ENCODE results near the gene GALR3. TPM values are rescaled to one million over a fixed set of nuclear protein-coding genes. Genes with fewer than 3 reads are reported as not detected.

Gene GALR3
- total RNA-seq, 1 donor from 2014 or later, result not detected

DNA sequence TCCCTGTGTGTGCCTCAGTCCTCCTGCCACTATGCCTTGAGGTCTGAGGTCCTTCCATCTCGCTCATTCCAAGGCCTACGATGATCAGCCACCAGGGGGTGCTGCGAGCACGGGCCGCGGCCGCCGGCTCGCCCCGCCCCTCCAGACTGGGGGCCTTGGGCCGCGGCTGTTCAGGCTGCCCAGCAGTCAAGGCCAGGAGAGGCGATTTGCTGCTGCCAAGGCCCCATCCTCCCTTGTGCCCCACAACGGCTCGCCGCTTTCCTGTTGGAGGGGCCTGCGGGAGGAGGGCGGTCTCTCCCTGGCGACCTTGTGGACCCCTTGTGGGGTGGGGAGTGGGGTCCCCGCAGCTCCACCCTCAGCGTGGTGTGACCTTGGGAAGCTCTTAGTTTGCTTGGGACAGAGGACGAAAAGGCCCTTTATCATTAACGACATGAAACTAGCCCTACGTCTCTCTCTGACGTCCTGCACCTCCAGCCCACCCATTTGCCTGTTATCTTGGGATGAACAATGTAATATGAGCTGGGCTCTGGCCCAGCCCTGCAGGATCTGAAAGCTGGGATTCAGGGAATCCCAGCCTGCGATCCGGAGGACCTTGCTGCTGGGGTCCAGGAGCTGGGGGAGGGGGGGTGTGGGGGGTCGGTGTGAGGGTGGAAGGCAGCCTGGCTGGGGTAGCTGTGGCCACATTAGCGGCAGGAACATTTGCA, 5.3 kb upstream of the GALR3 start:
- DNase-seq (ENCODE audit: low spot score), result peak; percentile 90

DNA sequence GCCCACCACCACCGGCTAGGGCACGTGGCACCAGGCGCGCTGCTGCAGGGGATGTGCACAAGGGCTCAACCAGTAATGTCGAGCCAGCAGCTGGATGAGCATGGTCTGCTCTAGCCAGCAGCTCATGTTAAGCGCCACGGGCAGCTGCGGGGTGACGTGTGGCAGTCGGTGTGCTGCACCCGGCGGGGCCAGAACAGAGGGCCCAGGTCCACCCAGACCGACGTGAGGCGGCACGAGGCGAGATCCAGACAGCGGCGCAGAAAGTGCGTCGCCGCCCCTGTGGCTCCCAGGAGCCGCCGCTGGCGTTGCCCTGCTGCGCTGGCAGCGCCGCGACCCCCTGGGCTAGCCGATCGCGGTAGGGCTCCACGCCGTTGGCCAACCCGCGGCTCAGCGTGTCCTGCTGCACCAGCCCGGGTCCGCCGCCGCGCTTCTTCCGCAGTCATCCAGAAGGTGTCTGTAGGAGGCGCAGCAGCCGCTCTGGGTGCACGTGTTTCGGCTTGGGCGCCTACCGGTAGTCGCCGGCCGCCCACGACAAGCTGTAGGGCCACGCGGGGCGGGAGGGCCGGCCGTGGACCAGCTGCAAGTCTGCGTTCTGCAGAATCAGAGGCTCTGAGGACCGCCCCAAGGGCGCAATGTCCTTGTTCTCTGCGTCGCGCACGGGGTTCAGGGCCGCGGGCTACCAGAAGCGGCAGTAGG, 4.6 kb upstream of the GALR3 start:
- intact Hi-C loops (cut with DNase I), result loop anchor here (5.0 to 10.0 kb wide), 2 partner anchors 116 to 149 kb away; no protein-coding TSS in a partner anchor
- no peak for DNase-seq (ENCODE audit: low spot score)

More for the DNA sequence above, 5.3 kb upstream of the GALR3 start:
- intact Hi-C loops (cut with DNase I), result loop anchor here (1.0 to 10.0 kb wide), 3 partner anchors 45 to 149 kb away; no protein-coding TSS in a partner anchor

DNA sequence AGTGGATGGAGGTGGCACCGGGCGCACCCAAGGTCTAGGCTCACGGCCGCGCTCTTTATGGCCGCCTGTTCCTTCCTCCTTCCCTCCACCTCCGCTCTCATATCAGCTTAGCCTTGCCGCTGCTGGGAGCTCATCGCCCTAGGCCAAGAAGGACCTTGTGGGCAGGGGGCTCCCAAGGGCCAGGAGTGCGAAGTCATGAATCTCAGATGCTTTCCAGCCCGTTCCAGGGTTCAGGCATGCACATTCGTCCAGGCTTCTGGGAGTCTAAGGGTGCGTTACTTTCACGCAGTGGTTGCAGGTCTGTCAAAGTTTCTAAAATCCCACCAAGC, 4.1 kb upstream of the GALR3 start:
- intact Hi-C loops (cut with DNase I), result loop anchor here (5.0 to 10.0 kb wide), 2 partner anchors 116 to 148 kb away; no protein-coding TSS in a partner anchor
- DNase-seq (ENCODE audit: low spot score), result no peak

DNA sequence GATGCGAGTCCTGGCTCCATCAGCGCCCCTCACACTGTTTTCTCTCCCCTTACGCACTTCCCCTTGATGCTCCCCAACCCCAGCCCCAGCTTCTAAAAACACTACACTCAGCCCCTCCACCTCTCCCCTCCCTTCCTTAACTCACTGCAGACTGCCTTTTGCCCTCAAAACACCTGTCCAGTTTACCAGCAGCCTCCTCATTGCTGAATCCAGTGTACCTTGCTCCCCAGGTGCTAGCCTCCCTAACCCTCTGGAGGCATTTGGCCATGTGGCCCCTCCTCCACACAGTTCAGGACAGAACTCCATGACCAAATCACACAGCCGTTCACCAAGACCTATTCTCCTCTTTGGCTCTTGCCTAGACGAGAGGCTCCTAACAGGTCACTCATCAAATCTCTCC, 2.8 kb upstream of the GALR3 start:
- intact Hi-C loops (cut with DNase I), result no loop called here
- no peak for DNase-seq (ENCODE audit: low spot score)

DNA sequence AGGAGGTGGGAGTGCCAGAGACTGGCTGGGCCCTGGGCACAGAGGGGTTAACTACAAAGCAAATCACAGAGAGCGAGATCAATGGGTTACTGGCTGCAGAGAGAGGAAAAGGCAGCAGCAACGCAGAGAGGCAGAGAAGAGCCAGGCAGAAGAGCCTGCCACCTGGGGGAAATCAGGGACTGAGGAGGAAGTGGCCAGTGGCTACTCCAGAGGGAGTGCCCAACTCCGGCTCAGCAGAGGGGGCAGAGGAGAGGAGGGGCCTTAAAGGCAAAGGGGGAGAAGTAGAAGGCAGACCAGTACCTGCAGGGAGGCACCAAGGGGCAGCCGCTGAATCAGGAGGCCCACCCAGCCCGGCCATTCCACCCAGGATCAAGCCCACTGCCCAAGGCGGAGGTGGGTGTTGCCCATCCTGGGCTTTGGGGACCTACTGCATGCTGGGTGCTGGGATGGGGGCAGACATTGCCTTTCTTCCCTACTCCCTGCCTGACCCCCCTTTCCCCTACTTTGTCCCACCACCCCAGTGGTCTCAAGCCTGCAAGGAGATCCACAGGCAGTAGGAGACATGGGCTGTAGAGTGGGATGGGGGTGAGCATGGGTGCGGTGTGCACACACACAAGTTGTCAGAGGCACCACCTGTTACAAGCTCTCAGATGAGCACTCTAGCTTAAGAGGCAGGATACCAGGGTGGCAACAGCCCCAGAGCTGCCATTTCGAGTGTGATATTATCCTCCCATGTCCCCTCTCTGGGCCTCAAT, 926 bp upstream of the GALR3 start:
- no peak for DNase-seq (ENCODE audit: low spot score)
- intact Hi-C loops (cut with DNase I), result no loop called here

DNA sequence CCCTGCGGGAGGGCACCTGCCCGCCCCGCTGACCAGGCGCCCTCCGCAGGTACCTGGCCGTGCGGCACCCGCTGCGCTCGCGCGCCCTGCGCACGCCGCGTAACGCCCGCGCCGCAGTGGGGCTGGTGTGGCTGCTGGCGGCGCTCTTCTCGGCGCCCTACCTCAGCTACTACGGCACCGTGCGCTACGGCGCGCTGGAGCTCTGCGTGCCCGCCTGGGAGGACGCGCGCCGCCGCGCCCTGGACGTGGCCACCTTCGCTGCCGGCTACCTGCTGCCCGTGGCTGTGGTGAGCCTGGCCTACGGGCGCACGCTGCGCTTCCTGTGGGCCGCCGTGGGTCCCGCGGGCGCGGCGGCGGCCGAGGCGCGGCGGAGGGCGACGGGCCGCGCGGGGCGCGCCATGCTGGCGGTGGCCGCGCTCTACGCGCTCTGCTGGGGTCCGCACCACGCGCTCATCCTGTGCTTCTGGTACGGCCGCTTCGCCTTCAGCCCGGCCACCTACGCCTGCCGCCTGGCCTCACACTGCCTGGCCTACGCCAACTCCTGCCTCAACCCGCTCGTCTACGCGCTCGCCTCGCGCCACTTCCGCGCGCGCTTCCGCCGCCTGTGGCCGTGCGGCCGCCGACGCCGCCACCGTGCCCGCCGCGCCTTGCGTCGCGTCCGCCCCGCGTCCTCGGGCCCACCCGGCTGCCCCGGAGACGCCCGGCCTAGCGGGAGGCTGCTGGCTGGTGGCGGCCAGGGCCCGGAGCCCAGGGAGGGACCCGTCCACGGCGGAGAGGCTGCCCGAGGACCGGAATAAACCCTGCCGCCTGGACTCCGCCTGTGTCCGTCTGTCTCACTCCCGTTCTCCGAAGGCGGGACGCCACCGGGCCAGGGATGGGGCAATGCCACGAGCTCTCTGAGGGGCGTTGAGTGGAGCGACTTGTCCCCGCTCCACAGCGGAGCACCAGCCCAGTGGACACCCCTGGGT, 1.8 kb downstream of the GALR3 start:
- intact Hi-C loops (cut with DNase I), result no loop called here
- no peak for DNase-seq (ENCODE audit: low spot score)

DNA sequence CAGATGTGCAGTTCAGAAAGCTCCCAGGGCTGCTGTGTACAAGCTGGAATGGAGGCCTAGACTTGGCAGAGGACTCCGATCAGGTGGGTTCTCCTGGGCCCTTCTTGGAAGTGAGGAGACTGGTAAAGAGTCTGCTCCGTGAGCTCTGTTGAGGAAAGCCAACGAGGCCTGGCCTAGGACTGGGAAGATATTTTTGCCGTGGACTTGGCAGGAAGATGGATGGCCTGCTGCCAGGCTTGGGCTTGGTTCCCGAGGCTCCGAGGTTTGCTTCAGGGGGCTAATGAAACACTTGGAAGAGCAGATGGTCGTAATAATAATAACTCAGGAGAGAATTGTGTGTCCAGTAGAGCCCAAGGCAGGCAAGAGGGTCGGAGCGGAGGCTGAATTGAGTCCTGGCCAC, 3.9 kb downstream of the GALR3 start:
- intact Hi-C loops (cut with DNase I), result no loop called here
- DNase-seq (ENCODE audit: low spot score), result no peak

DNA sequence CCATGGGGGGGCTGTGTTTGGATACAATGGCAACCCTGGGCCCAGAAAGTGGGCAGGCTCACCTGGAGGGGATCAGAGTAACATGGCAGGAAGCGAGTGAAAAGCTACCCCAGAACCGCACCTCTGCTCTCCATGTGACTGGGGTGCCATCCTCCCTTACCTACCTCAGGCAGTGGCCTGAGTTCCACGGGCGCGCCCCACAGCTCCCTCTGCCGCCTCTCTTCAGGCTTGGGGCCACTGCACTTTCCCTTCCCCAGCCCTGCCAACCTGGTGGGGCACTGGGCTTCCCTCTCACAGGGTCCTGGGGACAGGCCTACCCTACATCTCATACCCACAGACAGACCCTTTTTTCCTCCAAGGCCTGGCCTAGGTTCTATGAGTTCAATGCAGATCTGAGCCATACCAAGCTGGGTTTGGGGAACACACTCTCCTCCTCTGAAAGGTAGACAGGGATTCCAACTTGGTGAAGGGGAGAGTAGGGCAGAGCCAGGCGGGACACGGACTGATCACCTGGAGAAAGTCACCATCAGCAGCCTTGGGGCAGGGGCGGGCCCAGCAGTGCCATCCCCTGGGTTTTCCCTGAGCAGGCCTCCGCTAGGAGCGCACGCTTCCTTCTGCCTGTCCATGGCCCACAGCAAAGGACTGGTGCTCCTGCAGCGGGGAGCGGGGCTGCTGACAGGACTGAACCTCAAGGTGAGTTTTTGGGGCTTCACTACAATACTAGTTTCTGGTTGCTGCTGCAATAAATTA, 7.1 kb downstream of the GALR3 start:
- no peak for DNase-seq (ENCODE audit: low spot score)
- intact Hi-C loops (cut with DNase I), result no loop called here

DNA sequence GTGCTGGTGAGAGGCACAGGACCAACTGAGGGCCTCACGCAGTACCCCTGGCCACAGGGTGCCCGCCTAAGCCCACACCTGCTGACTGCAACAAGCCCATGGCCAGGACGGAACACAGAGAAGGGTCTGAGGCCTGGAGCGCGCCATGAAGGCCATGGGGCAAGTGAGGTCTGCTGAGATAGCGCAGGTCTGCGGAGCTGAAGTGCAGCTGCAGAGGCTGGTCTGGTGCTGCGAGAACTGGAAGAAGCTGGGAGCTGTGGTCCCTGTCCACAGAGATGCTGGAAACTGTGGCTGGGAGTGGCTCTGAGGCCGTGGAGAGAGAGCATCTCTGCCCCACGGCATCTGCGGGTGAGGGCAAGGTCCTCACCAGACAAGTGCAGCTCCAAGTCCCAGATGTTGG, 8.3 kb downstream of the GALR3 start:
- no peak for DNase-seq (ENCODE audit: low spot score)
- intact Hi-C loops (cut with DNase I), result no loop called here

DNA sequence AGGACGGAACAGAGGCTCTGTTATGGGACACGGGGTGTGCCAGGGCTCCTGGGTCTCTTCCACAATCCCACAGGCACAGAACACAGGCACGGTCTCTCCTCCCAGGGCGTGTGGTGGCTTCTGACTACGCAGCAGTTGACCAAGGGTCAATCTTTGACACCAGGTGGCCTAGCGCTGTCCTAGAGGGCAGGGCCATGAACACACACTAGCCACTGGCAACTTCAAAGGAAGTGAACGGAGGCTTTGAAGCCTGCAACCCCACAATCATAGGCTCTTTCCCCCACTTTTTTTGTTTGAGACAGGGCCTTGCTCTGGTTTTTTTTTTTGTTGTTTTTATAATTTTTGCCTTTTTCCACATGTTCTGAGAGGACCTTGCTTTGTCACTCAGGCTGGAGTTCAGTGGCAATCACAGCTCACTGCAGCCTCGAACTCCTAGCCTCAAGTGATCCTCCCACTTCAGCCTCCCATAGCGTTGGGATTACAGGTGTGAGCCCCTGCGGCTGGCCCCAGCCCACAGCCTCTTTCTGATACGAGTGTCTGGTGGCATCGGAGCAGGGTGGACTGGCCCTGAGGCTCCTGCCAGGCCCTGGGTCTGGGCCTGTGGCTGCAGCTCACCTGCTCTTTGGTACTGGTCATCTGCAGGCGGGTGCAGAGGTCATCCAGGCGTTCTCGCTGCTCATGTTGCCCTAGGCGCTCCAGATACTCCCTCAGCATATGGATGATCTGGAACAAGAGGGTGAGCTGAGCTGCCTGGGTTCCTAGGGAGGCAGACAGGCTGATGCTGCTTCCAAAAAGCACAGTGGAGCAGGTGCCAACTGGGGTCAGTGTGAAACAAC, 9.1 kb downstream of the GALR3 start:
- DNase-seq (ENCODE audit: low spot score), result no peak
- intact Hi-C loops (cut with DNase I), result no loop called here

DNA sequence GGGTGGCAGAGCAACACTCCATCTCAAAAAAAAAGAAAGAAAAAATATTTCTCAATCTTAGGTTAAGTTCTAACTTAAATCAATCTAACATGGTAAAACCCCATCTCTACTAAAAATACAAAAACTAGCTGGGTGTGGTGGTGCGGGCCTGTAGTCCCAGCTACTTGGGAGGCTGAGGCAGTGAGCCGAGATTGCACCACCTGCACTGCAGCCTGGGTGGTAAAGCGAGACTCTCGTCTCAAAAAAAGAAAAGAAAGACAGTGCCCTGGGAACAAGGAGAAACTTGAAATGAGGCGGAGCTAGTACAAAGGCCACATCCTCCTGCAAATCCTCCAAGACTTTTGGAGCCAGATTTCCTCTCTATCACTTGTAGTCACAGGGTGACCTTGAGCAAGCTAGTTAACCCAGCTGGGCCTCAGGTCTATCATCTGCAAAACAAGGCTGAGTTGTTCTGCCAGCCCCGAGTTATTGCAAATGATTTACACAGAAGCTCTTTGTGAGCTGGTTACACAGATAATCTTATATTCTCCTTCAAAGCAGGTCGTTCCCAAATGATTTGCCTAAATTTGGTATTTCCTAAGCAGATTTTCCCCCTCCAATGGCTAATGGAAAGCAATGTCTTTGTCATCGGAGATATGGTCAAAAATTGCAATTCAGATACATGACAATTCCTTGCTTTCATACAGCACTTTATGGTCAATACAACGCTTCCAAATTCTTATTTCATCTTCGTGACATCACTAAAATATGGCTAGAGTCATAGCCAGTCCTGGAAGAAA, 19.0 kb downstream of the GALR3 start:
- intact Hi-C loops (cut with DNase I), result no loop called here
- no peak for DNase-seq (ENCODE audit: low spot score)

DNA sequence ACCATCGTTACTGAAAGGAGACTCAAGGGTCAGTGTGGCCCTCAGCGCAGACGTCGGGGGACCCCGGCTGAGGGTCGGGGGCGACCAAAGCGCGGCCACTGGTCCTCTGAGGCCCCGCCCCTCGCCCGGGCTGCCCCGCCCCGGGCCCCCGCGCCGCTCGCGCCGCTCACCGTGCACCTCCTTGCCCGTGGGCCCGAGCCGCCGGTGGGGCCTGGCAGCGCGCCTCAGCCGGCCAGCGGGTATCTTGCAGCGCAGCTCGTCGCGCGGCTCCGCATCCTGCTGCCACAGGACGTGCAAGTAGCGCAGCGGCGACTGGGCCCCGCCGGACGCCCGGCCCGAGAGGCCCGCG, 20.5 kb downstream of the GALR3 start:
- intact Hi-C loops (cut with DNase I), result no loop called here
- DNase-seq (ENCODE audit: low spot score), result no peak

DNA sequence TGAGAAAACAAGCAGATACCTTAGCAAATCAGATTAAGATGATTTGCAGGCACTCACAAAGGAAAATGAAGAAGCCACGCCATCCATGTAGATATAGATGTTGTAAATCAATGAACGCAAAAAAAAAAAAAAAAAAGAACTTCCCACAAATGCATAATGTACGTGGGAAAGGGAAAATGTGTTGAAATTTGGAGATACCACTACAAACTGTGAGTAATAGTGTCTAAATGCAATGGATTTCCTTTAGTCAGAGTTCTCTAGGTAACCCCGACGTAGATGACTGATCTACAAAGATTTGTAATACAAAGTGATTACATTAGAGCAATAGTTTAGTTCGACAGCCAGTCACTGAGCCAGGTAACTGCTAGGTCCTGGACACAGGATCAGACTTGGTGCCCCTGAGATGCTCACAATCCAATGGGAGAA, 21.7 kb downstream of the GALR3 start:
- no peak for DNase-seq (ENCODE audit: low spot score)
- intact Hi-C loops (cut with DNase I), result loop anchor here (5.0 kb wide), 1 partner anchor 38 kb away; the partner anchor contains the start of gene GCAT

DNA sequence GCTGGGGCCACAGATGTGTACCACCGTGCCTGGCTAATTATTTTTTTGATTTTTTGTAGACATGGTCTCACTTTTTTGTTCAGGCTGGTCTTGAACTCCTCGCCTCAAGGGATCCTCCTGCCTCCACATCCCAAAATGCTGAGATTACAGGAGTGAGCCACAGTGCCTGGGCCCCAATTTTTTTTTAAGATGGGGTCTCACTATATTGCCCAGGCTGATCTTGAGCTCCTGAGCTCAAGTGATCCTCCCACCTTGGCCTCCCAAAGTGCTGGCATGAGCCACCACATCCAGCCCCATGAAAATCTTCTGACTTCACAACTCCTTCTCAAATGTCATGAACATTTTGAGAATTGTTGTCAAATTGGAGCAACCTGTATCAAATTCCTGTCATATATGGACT, 23.3 kb downstream of the GALR3 start:
- intact Hi-C loops (cut with DNase I), result loop anchor here (5.0 kb wide), 1 partner anchor 39 kb away; the partner anchor contains the start of gene GCAT
- no peak for DNase-seq (ENCODE audit: low spot score)

DNA sequence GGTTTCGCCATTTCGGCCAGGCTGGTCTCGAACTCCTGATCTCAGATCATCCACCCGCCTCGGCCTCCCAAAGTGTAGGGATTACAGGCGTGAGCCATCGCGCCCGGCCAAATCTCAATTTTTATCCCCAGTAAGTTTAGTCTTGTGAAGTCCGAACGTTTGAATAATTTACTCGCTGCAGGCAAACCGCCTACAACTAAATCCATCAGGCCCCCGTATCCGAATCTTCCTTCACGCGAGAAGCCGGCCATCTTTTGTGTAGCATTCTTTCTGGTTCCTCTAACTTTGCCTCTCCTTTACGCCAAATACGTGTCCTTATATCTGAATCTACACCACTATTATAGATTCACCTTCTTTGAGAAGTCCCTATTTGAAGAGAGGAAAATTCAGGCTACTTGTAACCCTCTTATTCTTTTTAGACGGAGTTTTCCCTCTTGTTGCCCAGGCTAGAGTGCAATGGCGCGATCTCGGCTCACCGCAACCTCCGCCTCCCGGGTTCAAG, 25.5 kb downstream of the GALR3 start:
- intact Hi-C loops (cut with DNase I), result loop anchor here (5.0 kb wide), 1 partner anchor 41 kb away; the partner anchor contains the start of gene GCAT
- no peak for DNase-seq (ENCODE audit: low spot score)

DNA sequence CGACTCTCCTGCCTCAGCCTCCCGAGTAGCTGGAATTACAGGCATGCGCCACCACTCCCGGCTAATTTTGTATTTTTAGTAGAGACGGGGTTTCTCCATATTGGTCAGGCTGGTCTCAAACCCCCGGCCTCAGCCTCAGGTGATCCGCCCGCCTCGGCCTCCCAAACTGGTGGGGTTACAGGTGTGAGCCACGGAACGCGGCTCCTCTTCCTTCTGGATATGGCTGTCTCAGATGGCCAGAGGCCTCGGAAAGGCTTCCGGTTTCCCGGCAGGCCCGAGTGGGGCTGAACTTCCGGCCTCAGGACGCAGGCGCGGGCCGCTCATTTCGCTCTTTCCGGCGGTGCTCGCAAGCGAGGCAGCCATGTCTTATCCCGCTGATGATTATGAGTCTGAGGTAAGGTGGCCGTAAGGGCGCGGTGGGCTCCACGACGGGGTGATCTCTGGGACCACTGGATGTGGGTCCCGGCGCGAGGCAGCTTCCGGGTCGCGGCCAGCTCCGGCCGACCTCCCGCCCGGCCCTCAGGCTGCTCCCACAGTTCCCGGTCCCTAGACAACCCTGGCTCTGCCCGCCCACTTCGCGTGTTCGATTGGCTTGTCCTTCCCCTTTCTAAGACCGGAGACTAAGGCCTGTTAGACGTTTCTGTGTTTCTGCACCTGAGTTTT, 26.0 kb downstream of the GALR3 start, which contains the start of gene EIF3L:
EIF3L (plus strand) TSS at position 331 of the 663 bp plus-strand sequence; CDS start at position 362, 31 bp downstream.
- intact Hi-C loops (cut with DNase I), result loop anchor here (5.0 kb wide), 1 partner anchor 42 kb away; the partner anchor contains the start of gene GCAT
- peak; percentile 98 for DNase-seq (ENCODE audit: low spot score)
